HL-60 (cell line): ENCODE data around the gene CCL27.

Source experiments
- CTCF ChIP-seq: IDR thresholded peaks from one replicate; pipeline ENCODE4 v1.5.1; 2011; ENCODE audit warnings: low read length, control low read depth, inconsistent platforms; ENCODE audit not compliant: insufficient read depth
- POLR2AphosphoS5 ChIP-seq: IDR thresholded peaks from 2 replicates; pipeline ENCODE4 v1.6.1; 2012; ENCODE audit warnings: low read depth
- REST ChIP-seq: IDR thresholded peaks from 2 replicates; pipeline ENCODE4 v1.6.1; 2012; ENCODE audit warnings: low read depth; ENCODE audit not compliant: insufficient replicate concordance

GRCh38 chr9:34629491-34629808 lies 33.0 kb downstream of the CCL27 start:
- TF ChIP-seq POLR2AphosphoS5: no peak
- no peak for TF ChIP-seq CTCF
- TF ChIP-seq REST: no peak
